OCI-LY1 (cell line): ENCODE results near the gene SENP2.

ENCODE experiments used
- CTCF ChIP-seq: fragments of 200-600 bp; sonication (generic), shearing (Covaris generic); IDR thresholded peaks from 2 replicates; pipeline ENCODE4 v1.5.1; 2017; ENCODE audit warnings: mild to moderate bottlenecking, antibody characterized with exemption, low read length, moderate library complexity, mixed read lengths
- EZH2 ChIP-seq: fragments of 200-600 bp; sonication (generic), shearing (Covaris generic); IDR thresholded peaks from 2 replicates; pipeline ENCODE4 v1.8.0; 2017; ENCODE audit warnings: borderline replicate concordance, mixed run types, mild to moderate bottlenecking, antibody characterized with exemption, low read length, moderate library complexity, mixed read lengths

GRCh38 chr3:185657691-185658503 lies 71.8 kb downstream of the SENP2 start:
- TF ChIP-seq CTCF (no peak), EZH2 (no peak)
